PC-3 (cell line): ENCODE results near the gene DPM1. TPM values are rescaled to one million over a fixed set of nuclear protein-coding genes. Genes with fewer than 3 reads are reported as not detected.

ENCODE experiments used
- ATAC-seq: fragments of 200-7000 bp; cut with Tn5 transposase; 2 replicates; pipeline ENCODE4 v1.9.1; 2020; ENCODE audit warnings: mild to moderate bottlenecking, moderate library complexity
- BruUV-seq: library from RNA; stranded (reverse); fragments of 400-500 nt; replicated peaks from 2 replicates; lab custom pipeline; 2021; lab: Mats Ljungman, UMichigan
- CTCF ChIA-PET: fragments of 300-600 bp; sonication (Branson Sonifier 250); formaldehyde crosslinking; loops from one replicate; lab custom pipeline; 2022; ENCODE audit warnings: antibody characterized with exemption; lab: Charles Lee
- POLR2A ChIA-PET: fragments of 300-600 bp; sonication (Branson Sonifier 250); formaldehyde crosslinking; loops from one replicate; lab custom pipeline; 2022; ENCODE audit warnings: antibody characterized with exemption; ENCODE audit not compliant: unreplicated experiment; lab: Charles Lee
- DNase-seq: peaks from one replicate; pipeline ENCODE4 v3.0.0-alpha.2; 2015
- H2AFZ ChIP-seq: fragments of 300-600 bp; sonication (generic); 2 replicates; pipeline ENCODE4 v1.6.0; 2016; ENCODE audit warnings: antibody characterized with exemption, low read length
- H3F3A ChIP-seq: fragments of 300-600 bp; sonication (generic); one replicate; pipeline ENCODE4 v1.6.0; 2017; ENCODE audit warnings: antibody characterized with exemption, low read length, control low read depth, mild to moderate bottlenecking; ENCODE audit not compliant: unreplicated experiment
- H3K27ac ChIP-seq: fragments of 300-600 bp; sonication (generic); 2 replicates; pipeline ENCODE4 v1.5.1; 2016; ENCODE audit warnings: mild to moderate bottlenecking, low read length
- H3K27me3 ChIP-seq: fragments of 300-600 bp; sonication (generic); 2 replicates; pipeline ENCODE4 v1.6.1; 2016; ENCODE audit warnings: low read length, mixed read lengths
- H3K36me3 ChIP-seq: fragments of 300-600 bp; sonication (generic); 2 replicates; pipeline ENCODE4 v1.6.1; 2016; ENCODE audit warnings: low read depth, mixed run types, low read length, mixed read lengths
- H3K4me1 ChIP-seq: fragments of 300-600 bp; sonication (generic); 2 replicates; pipeline ENCODE4 v1.5.1; 2016; ENCODE audit warnings: low read length; ENCODE audit not compliant: insufficient read depth
- H3K4me2 ChIP-seq: fragments of 300-600 bp; sonication (generic); 2 replicates; pipeline ENCODE4 v1.6.0; 2016; ENCODE audit warnings: low read length
- H3K4me3 ChIP-seq: fragments of 300-600 bp; sonication (generic); 2 replicates; pipeline ENCODE4 v1.5.1; 2016; ENCODE audit warnings: mild to moderate bottlenecking, low read length, mixed read lengths
- H3K79me2 ChIP-seq: fragments of 300-600 bp; sonication (generic); 2 replicates; pipeline ENCODE4 v1.6.1; 2017; ENCODE audit warnings: low read length, mixed read lengths
- H3K9ac ChIP-seq: fragments of 300-600 bp; sonication (generic); 2 replicates; pipeline ENCODE4 v1.6.0; 2016; ENCODE audit warnings: mild to moderate bottlenecking, low read length
- H3K9me2 ChIP-seq: fragments of 300-600 bp; sonication (generic); replicated peaks from 2 replicates; pipeline ENCODE4 v1.6.1; 2016; ENCODE audit warnings: mixed run types, low read length, mixed read lengths
- H3K9me3 ChIP-seq: fragments of 300-600 bp; sonication (generic); 2 replicates; pipeline ENCODE4 v1.6.1; 2016; ENCODE audit warnings: low read length, mixed read lengths
- H4K20me1 ChIP-seq: fragments of 300-600 bp; sonication (generic); 2 replicates; pipeline ENCODE4 v1.6.1; 2016; ENCODE audit warnings: low read length, mixed read lengths
- CTCF ChIP-seq: fragments of 300-600 bp; sonication (generic); conservative IDR thresholded peaks from 2 replicates; pipeline ENCODE4 v1.5.1; 2017; ENCODE audit warnings: antibody characterized with exemption, low read depth, mild to moderate bottlenecking, low read length
- EZH2 ChIP-seq: fragments of 300-600 bp; sonication (generic); IDR thresholded peaks from one replicate; pipeline ENCODE4 v1.6.1; 2017; ENCODE audit warnings: antibody characterized with exemption, mild to moderate bottlenecking, low read length; ENCODE audit not compliant: unreplicated experiment
- EZH2phosphoT487 ChIP-seq: fragments of 300-600 bp; sonication (generic); IDR thresholded peaks from 2 replicates; pipeline ENCODE4 v1.6.1; 2018; ENCODE audit warnings: mild to moderate bottlenecking, antibody characterized with exemption, low read length, borderline replicate concordance
- intact Hi-C: fragments of 100-400 bp; cut with micrococcal nuclease; formaldehyde crosslinking; loops from 2 replicates; pipeline ENCODE4 v1.9.0; 2023
- total RNA-seq: library from RNA; depleted of rRNA; stranded (reverse); fragments of >200 nt; gene quantifications from 2 replicates; pipeline ENCODE4 v1.2.3, GENCODE V29; 2014

DPM1 gene
- total RNA-seq, 1 experiment from 2014 or later: 87.0 TPM

DNA sequence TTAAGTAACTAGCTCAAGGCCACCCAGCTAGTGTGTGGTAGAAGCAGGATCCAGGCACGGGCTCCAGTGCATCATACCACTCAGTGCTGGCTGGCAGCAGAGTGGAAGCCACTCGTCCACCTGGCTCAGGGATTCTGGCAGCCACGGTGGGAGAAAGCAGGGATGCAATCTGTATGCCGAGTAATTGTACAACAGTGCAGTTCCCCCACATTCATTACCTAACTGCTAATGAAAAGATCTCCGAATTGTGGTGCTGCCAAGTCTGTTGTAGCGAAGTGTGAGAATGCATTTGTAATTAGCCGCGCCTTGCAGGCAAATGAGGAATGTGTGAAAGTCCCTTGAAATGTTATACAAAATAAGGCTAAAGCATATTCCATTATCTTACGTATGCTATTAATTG lies 35.5 kb upstream of the DPM1 start:
- no TSS peak for BruUV-seq
- H3K79me2 ChIP-seq: no peaks in the 10 kb centered on the region
- H3K27ac ChIP-seq: no peak overlapping the region
- no peaks in the 10 kb centered on the region for H3K27me3 ChIP-seq
- H3K36me3 ChIP-seq: no peaks in the 10 kb centered on the region
- H3K9ac ChIP-seq: no peak overlapping the region
- H3K4me1 ChIP-seq: peaks cover 18% of the 10 kb centered on the region
- ChIA-PET CTCF (interaction anchor here (0.6 to 1.1 kb wide), 2 partner anchors 21 to 63 kb away, joined by 3 to 4 read pairs; partner anchors contain the start of gene ADNP), POLR2A (no interaction called here)
- no peak for ATAC-seq
- no peaks in the 10 kb centered on the region for H3K9me3 ChIP-seq
- intact Hi-C loops: no loop called here
- no peak for DNase-seq
- TF ChIP-seq EZH2 (no peak), CTCF (no peak), EZH2phosphoT487 (no peak)
- H4K20me1 ChIP-seq: no peaks in the 10 kb centered on the region
- no peak overlapping the region for H2AFZ ChIP-seq
- H3K4me2 ChIP-seq: no peak overlapping the region
- H3K9me2 ChIP-seq: no peaks in the 10 kb centered on the region
- H3K4me3 ChIP-seq: no peak overlapping the region
- H3F3A ChIP-seq: no peaks in the 10 kb centered on the region

GRCh38 chr20:50992733-50993457 lies 34.6 kb upstream of the DPM1 start:
- no peaks in the 10 kb centered on the region for H3K9me3 ChIP-seq
- no peaks in the 10 kb centered on the region for H3F3A ChIP-seq
- H3K9ac ChIP-seq: no peak overlapping the region
- H2AFZ ChIP-seq: peak overlapping the region; percentile 59
- H4K20me1 ChIP-seq: no peaks in the 10 kb centered on the region
- intact Hi-C loops: no loop called here
- CTCF ChIA-PET: interaction anchor here (0.5 to 1.1 kb wide), 10 partner anchors 22 to 1064 kb away, joined by 3 to 4 read pairs (median 3); partner anchors contain the start of gene ADNP
- peaks cover 18% of the 10 kb centered on the region for H3K4me1 ChIP-seq
- ATAC-seq (peak; percentile 97), DNase-seq (peak; percentile 98)
- no peaks in the 10 kb centered on the region for H3K36me3 ChIP-seq
- no TSS peak for BruUV-seq
- H3K27ac ChIP-seq: no peak overlapping the region
- H3K4me3 ChIP-seq: no peak overlapping the region
- TF ChIP-seq CTCF (peak; percentile 99), EZH2 (no peak), EZH2phosphoT487 (no peak)
- H3K79me2 ChIP-seq: no peaks in the 10 kb centered on the region
- H3K4me2 ChIP-seq: no peak overlapping the region
- POLR2A ChIA-PET: interaction anchor here (0.6 to 0.7 kb wide), 2 partner anchors 153 to 255 kb away, joined by 3 to 11 read pairs; no protein-coding TSS in a partner anchor
- no peaks in the 10 kb centered on the region for H3K27me3 ChIP-seq
- H3K9me2 ChIP-seq: no peaks in the 10 kb centered on the region

DNA sequence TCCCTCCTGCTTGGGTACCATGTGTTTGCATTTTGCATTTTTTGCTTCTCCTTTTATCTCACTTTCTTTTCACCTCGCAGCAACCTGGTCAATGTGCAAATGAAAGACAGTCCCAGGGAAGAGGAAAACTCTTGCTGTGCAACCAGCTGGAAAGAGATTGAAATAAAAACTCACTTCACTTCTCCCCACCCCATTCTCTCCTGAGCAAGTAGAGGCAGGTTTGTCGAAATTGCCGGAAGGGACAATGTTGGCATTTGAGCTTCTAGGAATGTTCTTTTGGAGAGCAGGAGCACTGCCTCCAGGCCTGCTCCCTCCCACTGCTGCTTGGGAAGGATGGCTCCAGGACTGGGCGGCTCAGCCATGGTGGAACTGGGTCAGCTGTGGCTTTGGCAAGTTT lies 34.0 kb upstream of the DPM1 start:
- DNase-seq: no peak
- Histone ChIP-seq H3K4me3 (no peak overlapping the region), H3K27ac (no peak overlapping the region), H3K4me2 (no peak overlapping the region), H3F3A (no peaks in the 10 kb centered on the region), H3K9ac (no peak overlapping the region), H3K9me2 (no peaks in the 10 kb centered on the region), H3K9me3 (no peaks in the 10 kb centered on the region), H3K4me1 (peaks cover 19% of the 10 kb centered on the region), H2AFZ (peak overlapping the region; percentile 43; the same call in 1 of the 2 replicates), H3K79me2 (no peaks in the 10 kb centered on the region), H3K36me3 (no peaks in the 10 kb centered on the region), H3K27me3 (no peaks in the 10 kb centered on the region), H4K20me1 (no peaks in the 10 kb centered on the region)
- intact Hi-C loops: no loop called here
- no peak for ATAC-seq
- ChIA-PET POLR2A (interaction anchor here (0.6 to 0.7 kb wide), 2 partner anchors 153 to 256 kb away, joined by 3 to 11 read pairs; no protein-coding TSS in a partner anchor), CTCF (interaction anchor here (0.6 to 0.7 kb wide), 3 partner anchors 249 to 1064 kb away, joined by 3 to 4 read pairs (median 3); no protein-coding TSS in a partner anchor)
- TF ChIP-seq CTCF (no peak), EZH2 (no peak), EZH2phosphoT487 (no peak)
- no TSS peak for BruUV-seq
